G401 (cell line): ENCODE results near the gene FOXO3. TPM values are rescaled to one million over a fixed set of nuclear protein-coding genes. Genes with fewer than 3 reads are reported as not detected.

Source experiments
- DNase-seq: peaks from one replicate; pipeline ENCODE4 v3.0.0-alpha.2; 2015; ENCODE audit warnings: low spot score
- in situ Hi-C: cut with HindIII; loops from 2 replicates; pipeline ENCODE4 v1.10.0; 2016; ENCODE audit warnings: low sequenced_read_pairs, mixed read lengths
- total RNA-seq: library from RNA; depleted of rRNA; stranded (reverse); fragments of >200 nt; shearing (Covaris generic); gene quantifications from 2 replicates; pipeline ENCODE4 v1.2.3, GENCODE V29; 2014

The FOXO3 gene
- total RNA-seq, 1 experiment from 2014 or later = 15.7 TPM

DNA sequence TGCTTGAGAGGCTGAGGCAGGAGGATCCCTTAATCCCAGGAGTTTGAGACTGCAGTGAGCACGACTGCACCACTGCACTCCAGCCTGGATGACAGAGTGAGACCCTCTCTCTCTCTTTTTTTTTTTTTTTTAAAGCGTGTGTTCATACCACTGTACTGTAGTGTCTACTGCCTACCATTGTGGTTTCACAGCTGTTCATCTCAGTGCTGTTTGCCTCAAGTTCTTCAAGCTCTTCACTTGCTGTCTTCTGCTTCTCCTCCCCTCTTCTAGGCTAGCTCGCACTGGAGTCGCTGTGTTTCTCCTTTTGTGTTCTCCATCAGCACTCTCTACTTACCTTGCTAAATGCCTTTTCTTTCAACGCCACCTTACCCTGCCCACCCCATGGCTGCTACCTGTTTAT, 7.4 kb downstream of the FOXO3 start:
- DNase-seq = no peak
- in situ Hi-C loops = no loop called here

DNA sequence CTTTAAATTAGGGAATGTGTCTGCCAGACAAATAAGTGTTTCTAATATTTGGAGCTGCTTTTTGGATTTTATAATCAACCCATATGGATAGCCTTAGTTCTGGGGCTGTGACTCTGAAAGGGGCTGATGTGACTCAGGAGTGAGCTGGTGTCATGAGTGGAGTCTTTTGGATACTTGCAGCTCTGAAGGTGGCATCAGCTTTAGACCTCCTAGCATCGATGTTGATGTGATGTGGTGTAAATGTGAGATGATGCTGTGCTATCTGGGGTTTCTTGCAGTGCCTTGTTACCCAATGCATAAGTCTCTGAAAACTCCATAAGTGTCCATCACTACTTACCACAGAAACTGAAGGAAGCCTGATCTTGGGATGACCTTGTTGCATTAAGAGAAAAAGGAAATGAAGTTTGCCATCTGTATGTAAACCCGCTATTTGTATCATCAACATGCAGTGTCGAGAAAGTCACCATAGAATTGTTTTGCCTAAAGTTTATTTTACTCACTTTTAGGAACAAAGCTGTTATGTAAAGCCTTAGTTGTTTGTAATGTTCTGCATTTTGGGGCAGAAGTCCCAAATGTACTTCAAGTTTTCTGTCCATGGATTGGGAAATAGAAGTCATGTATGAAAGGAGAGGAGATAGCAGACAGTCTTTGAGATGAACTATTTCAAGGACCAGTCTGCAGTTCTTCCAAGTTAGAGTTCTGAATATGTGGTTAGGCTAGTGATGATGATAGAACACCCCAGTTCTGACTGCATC, 8.0 kb downstream of the FOXO3 start:
- in situ Hi-C loops = no loop called here
- no peak for DNase-seq

DNA sequence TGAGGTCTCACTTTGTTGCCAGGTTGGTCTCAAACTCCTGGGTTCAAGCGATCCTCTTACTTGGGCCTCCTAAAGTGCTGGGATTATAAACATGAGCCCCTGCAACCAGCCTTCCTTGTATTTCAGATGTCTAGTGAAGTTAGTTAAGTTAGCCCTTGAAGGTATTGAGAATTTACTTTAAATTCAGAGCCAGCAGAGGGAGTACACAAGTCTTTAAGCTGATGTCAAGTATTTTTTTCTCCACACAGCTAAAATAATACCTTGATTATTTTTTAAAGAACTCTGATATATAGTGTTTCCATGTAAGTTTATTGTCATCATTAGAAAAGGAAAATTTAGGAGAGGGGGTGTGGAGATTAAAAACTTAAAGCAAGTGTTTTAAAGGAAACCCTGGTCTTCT, 9.8 kb downstream of the FOXO3 start:
- DNase-seq = no peak
- in situ Hi-C loops = no loop called here

DNA sequence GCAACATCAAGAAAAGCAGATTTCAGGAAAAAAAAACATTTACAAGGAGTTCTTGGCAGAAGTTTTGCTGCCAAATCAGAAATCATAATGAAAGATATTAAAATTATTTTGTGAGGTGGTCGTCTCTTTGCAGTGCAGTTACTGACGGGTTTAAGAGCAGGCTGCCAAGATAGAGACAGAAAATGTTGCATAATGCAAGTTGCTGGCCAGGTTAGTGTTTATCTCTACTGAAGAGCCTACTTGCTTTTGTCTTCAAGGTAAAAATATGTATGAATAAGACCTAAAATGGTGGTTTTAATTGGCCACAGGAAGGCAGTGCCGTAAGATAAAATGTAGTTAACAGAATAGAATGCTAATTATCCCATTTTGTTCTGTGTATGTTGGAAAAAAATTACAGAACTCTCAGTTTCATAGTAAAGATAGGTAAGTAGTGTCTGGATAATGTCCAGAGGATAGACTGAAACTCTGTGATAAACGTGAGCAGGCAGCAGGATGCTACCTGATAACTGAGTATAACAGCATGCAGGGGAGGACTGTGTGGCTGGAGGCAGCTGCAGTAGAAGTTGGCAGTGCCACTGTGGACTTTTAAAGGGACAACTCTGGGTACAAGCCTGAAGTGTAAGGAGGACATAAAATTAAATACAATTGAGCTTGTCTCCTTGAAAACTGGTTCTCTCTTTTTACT, 13.9 kb downstream of the FOXO3 start:
- in situ Hi-C loops = no loop called here

DNA sequence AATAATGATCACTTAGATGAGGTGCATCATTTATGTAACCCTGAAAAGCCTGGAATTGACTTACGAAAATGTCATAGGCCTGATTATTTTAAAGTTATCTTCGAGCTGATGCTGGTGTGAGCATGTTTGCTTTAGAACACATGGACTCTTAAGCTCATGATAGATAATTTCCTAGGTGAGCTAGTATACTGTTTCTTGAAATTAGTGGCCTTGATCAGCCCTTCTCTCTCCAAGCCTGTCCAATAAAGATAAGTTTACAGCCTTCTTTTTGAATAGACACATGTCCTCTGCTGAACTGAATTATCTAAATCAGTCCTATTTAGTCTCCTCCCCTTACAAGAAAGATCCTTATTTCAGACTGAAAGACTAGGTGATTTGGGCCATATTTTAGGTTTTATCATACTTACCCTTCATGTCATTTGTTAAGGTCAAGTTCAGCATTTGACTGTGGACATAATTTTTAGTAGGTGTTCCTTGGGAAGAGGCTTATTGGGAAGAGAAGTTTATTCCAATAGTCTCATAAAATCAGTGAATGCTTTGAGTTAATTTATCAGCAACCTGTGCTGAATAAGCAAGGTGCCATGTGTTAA, 15.3 kb downstream of the FOXO3 start:
- in situ Hi-C loops = no loop called here
- no peak for DNase-seq

More for the DNA sequence above, 13.9 kb downstream of the FOXO3 start:
- DNase-seq = peak; percentile 59

DNA sequence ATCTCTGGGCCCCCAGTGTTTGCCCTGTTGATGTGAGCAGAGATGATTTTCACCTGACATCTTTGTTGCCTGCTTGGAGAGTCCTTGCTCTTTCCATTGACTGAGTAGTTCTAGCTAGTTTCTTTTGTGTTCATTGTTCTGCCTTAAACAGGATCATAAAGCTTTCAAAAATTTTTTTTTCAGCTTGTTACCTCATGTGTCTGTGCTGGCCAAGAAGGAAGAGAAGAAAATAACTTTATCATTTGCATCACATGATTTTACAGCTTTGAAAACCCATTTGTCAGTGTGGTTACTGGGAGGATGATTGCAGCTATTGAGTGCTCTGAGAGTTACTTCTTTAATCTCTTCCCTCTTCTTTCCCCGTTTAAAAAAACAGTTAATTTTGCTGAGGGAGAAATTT, 16.0 kb downstream of the FOXO3 start:
- DNase-seq = no peak
- in situ Hi-C loops = no loop called here

DNA sequence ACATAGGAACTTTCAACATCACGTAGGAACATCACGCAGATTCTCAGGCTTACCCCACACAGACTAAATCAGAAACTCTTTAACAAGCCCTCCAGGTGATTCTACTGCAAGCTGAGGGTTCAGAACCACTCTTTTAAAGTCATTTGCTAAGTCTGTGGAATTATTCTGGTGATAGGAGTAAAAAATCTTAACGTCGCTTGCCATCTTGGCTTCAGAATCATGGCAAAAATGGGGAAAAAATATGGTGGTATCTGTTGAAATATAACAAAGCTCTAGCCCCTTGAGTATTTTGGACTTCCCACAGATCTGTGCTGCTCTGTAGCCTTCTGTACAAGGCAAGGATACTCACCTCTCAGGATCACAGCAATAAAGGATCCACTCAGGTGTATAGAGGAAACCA, 17.4 kb downstream of the FOXO3 start:
- in situ Hi-C loops = no loop called here
- no peak for DNase-seq

DNA sequence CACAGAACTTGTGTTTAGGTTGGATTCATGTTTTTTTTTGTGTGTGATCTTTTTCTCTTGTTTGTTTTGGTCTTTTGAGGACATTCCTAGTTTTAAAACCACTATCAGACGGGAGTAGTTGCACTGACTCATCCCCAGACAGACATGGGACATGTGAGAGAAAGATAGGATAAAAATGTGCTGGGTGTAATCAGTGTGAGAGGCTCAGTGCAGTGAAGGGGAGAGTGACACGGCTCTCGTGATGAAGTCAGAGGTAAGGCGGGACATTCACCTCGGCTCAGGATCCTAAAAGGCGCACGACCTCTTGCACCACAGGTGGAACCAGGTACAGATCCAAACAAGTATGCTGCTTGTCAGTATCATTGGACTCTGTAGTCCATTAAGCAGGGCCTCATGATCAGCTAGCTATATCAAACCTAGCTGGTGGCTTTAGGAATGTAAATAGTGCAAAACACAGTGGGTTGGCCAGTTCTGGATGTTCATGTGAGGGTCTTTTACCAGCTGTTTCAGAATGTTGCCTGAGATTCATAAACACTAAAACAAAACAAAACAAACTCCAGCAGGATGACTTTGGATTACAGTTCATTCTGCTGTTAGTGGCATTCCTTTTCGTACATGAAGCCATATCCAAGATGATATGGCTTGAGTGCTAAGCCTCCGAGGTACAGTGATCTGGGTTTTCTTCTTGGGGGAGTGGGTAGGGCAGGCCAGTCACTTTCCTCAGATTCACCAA, 18.0 kb downstream of the FOXO3 start:
- no peak for DNase-seq
- in situ Hi-C loops = no loop called here

DNA sequence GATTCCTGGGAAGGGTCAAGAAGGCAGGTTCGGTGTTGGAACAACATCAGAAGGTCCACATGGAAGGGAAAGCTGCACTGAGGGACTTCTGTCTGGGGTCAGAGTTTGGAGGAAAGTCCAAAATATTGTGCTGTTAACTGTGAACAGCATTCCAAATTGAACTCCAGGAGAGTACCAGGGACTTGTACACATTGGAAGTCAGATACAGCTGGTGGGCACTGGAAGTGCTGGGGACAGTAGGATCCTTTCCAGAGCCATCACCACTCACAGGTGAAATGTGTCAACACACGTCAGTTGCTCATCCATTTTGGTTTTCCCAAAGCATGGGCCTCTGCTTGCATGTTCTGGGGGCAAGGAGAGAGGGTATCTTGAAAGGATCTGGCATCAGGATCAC, 18.6 kb downstream of the FOXO3 start:
- in situ Hi-C loops = no loop called here

DNA sequence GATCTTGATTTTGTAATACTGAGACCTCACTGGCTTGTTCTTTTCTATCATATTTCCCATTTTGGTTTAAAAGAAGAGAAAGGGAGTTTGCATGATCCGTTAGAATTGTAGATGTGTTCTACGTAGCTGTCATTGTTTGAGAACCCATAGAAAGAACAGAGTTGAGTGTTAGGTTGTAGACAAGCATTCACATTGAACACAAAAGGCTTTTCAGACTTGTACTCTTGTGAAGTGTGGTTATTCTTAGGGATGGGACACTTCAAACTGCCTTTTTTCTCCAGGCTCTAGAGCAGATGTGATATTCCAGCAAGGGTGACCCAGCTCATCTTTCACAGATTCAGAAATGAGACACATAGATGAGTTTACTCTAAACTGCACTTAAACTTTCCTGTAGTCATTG, 19.9 kb downstream of the FOXO3 start:
- no peak for DNase-seq
- in situ Hi-C loops = no loop called here

More for the DNA sequence above, 18.6 kb downstream of the FOXO3 start:
- no peak for DNase-seq

DNA sequence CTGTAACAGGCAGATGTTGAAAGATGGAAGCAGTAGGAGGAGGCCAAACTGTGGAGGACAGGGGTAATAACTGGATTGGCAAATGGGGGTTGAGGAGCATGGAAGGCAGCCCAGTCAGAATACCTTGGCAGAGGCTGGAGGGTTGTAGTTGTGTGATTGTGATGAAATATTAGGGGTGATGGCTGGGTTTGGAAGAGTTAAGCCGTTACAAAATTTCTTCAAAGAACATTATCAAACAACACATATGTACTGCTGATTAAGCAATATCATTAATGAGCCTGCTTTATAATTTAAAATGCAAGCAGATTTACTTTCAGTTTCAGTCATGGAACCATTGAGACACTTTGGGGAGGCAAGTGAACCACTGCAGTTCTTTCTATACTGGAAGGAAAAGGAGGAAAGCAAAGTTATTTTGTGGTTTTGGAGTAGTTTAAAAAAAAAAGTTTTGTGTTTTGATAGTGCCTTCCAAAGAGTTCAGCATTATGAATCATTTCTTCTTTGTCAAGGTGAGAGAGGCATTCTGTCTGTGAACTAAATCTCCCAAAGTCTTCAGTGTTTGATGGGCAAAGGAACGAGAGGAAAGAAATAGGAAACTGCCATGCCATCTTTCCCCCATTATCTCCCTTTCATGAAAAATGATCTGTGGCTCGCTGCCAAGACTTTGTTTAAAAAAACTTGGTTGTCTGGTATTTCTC, 20.7 kb downstream of the FOXO3 start:
- no peak for DNase-seq
- in situ Hi-C loops = no loop called here

DNA sequence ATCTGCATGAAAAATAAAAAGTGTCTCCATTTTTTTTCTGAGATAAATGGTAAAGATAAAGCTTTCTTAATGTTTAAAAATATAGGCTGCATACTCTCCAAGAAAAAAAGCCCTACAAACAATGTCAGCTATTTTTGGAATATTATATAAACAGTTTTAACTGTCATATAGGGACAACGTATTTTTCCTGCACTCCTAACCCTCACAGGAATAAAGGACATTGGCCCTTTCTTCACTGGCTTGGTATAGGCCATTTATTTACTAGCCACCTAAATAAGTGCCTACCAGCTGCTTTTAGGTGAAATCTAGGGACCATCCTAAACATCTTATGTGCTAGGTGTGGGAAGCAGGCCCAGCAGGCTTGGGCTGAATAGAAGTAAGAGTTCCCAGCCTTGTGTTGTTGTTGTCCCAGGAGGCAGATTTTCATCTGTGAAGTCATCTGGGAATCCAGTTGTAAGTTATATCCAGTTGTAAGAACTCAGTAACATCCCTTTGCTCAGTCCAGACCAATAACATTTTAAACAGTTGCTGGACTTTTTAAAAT, 21.3 kb downstream of the FOXO3 start:
- no peak for DNase-seq

DNA sequence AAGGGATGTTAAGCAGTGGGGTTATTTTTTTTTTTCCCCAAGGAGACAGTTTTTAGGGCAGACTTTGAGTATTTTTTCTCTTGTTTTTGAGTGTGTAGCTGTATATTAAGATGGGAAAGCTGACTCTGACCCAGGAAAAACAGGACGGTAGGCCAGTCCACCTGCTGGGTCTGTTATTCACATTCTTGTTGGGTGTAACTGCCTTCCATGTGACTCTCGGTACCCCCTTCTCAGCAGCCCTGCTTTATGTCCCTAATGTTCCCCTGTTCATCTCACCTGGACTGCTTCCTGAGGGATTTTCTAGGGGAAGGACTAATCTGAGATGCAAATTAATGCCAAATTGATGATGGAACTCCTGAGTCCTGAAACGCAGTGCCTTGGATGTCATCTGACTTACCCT, 21.9 kb downstream of the FOXO3 start:
- in situ Hi-C loops = no loop called here

More for the DNA sequence above, 21.3 kb downstream of the FOXO3 start:
- in situ Hi-C loops = no loop called here

DNA sequence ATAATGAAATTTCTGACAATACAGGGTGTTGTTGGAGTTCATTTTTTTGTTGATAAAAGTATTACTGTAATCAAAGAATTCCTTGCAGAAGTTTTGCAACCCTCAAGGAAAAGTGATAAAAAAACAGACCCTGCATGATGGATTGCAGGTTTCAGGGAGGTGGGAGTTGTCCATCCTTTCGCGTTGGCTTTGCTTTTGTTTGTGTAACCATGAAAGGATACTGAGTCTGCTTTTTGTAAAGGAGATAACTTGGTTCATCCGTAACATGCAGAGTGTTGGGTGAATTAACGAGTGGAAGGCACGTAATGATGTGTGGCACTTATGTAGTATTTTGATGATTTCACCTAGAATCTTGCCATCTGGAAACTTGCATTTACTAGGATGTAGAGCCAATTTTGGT, 23.6 kb downstream of the FOXO3 start:
- no peak for DNase-seq
- in situ Hi-C loops = no loop called here

More for the DNA sequence above, 21.9 kb downstream of the FOXO3 start:
- no peak for DNase-seq

DNA sequence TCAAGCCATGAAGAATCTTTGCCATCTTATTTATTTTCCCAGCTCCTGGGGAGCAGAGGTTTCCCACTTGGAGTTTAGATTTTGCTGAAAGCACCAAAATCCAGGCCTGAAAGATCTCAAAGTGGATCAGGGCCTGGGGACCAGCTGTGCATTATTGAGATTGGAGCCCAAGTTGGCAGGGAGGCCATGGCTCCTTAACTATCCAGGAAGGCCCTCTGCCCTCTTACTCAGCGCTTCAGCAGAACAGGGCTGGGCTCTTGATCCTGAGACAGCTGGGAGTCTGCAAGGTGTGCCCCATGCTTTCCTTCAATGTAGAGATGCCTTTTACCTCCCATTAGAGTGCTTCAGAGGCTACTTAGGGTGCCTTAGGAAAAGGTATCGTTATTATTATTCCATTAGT, 24.6 kb downstream of the FOXO3 start:
- in situ Hi-C loops = no loop called here
- DNase-seq = no peak

DNA sequence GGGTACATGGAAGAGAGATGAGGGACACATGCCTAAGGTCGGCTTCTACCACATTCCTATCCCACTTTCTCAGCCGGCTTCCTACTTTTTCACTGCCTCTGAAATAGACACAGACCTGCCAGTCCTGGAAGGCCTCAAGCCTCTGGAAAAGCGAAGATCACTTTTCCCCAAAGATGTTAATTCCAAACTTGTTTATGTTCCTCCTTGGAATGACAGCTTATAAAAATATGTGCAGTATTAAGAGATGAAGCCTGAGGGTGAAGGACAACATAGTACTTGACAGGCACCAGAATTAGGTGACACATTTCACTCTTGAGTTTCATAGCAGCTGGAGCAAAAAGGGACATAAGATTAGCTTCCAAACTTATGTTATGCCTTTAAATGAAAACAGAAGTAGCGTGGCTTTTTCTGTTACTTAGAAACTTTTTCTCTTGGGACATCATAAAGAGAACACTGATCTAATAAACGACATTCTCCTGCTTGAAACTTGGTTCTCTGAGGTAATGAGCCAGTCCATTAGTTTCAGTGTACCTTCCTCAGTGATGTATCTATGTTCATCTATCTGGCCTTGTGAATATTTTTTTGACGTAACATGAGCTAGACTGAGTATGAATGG, 25.3 kb downstream of the FOXO3 start:
- in situ Hi-C loops = no loop called here
- DNase-seq = no peak

DNA sequence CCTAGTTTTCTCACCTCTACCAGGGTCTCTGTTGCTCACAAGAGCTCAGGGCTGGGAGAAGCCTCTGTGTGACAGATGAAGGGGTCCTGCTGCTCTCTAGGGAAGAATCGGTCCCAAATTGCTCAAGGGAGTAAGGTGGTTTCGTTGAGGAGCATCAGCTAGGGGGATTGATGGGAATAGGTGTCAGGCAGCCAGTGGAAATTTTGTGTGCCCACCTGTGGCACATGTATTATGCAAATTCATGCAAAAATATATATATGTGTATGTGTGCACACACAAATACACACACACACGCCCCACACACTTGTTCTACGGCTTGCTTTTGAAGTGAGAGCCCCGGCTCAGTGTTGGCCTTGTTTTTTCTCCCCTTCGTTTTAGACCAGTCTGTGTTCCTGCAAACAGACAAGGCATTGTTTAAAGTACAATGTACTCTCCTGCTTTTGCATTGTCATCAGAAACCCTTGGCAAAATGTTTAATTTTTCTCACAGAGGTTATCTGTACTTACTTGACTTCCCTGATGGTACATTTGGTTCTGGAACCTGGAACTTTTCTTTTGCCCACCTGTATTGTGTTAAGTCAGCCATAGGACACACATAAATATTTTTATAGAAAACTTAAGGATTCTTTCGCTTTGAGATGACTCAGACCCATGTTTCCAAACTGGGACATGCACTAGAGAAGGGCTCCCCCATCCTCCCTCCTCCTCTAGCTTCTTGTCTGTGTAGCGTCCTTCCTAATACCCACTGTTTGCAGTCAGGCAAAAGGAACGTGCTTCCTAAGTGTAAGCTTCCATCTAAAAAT, 26.7 kb downstream of the FOXO3 start:
- in situ Hi-C loops = no loop called here

DNA sequence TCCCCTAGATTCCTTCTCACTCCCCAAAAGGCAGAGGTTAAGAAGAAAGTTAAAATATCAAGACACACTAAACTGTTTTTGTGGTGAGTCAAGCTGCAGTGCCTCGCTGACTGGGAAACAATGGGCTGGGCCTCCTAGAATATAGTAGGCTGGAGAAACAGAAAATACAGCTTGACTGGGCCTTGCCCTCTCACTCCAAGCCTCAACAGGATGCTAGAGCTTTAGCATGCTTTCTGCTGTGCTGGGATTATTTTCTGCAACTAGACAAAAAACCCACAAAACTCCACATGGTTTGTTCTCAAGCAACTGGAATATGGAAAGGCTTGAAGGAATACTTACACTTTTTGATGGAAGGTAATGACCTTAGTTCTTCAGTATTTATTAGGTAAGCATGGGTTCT, 27.9 kb downstream of the FOXO3 start:
- DNase-seq = no peak
- in situ Hi-C loops = no loop called here

More for the DNA sequence above, 26.7 kb downstream of the FOXO3 start:
- no peak for DNase-seq
